Stimulated activated CD4-positive, alpha-beta T cell treated with anti-CD3 and anti-CD28 coated beads, Interleukin-12 subunit alpha, Interleukin-12 subunit beta, amount 100 ng/mL, for 4 hours (primary cell): ENCODE data around the gene TRAPPC14.

Source experiments
- DNase-seq: peaks from one replicate; pipeline ENCODE4 v3.0.0-alpha.2; 2020

Gene TRAPPC14

GRCh38 chr7:100171840-100172239 is 13.3 kb upstream of the TRAPPC14 start:
- DNase-seq, result no peak

DNA sequence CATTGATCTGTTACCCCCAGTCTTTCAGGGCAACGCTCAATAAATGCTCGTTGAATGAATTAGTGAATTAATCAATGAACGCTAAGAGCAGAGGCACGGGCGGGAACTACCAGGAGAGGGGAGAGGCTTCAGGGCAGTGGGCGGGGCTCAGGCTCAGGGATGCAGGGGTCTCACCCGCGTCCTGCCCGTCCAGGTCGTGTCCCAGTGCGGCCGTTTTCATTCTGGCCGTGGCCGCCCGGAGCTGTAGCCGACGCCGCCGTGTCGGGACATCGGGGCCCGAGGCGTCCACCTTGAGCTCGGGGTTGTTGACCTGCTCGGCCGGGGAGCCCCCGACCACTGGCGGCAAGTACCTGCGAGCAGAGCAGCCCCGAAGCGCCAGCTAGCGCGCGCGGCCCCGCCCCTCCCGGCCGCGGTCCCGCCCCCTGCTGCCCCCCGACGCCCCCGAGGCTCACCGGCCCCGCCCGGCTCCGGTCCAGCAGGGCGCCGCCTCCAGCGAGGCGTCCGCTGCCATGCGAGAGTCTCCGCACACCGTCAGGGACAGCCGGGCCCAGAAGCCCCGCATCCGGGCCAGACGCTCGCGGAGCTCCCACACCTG is 12.7 kb upstream of the TRAPPC14 start:
- DNase-seq, result no peak

GRCh38 chr7:100170101-100170897 is 11.8 kb upstream of the TRAPPC14 start:
- DNase-seq, result no peak

GRCh38 chr7:100169147-100169850 is 10.8 kb upstream of the TRAPPC14 start:
- DNase-seq, result no peak

DNA sequence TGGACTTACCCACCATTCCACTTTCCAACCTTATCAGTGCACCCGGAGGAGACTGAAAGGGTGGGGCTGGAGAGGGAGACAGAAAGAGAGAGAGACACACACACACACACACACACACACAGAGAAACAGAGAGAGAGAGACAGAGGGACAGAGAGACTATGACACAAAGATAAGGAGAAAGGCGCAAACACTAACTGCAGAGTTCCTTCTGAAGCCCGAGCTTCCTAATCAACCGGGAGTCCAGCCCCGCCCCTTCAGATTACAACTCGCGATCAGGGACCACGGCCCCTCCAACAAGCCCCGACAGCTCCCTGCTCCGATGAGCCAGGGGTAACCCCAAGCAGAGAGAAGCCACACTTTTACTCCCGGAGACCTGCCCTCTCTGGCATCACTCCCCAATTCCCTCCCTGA is 9.4 kb upstream of the TRAPPC14 start:
- no peak for DNase-seq

DNA sequence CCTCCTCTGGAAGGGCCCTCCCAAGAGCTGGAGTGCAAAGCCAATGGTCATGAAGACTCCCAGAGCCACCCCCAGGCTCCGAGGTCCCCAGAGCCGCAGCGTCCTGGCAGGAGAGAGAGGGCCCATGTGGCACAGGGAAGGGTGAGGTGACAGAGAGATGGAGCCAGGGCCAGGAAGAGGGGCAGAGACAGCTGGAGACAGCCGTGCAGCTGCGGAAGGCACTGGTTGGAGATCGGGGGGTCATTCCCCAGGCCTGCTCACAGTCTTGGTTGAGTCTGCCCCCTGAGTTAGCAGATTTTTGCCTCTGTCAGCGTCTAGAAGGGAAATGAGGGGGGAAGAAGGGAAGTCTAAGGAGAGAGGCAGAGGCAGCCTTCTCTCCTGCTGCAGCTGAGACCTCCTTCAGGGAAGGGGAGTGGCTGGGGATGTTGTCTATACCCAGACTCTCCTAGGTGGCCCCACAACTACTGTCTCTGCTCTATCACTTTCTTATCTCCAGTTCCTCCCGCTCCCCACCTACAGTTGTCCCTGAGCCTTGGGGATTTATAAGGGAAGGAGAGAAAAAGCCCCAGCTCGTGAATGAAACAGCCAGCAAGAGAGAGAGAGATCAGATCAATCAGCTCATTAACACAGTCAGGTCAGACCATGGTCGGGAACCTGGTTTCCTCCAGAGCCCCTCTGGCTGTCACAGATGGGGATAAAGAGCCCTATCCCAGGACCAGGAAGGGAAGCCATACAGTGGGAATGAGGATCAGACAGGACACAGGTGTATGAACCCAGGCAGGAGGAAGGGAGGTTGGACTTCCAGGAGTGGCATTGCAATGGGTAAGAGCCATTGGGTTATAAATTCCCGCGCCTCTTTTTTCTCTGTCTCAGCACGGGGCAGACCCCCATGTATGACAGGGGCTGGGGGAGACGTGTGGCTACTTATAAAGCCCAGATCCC is 8.7 kb upstream of the TRAPPC14 start:
- DNase-seq, result no peak

DNA sequence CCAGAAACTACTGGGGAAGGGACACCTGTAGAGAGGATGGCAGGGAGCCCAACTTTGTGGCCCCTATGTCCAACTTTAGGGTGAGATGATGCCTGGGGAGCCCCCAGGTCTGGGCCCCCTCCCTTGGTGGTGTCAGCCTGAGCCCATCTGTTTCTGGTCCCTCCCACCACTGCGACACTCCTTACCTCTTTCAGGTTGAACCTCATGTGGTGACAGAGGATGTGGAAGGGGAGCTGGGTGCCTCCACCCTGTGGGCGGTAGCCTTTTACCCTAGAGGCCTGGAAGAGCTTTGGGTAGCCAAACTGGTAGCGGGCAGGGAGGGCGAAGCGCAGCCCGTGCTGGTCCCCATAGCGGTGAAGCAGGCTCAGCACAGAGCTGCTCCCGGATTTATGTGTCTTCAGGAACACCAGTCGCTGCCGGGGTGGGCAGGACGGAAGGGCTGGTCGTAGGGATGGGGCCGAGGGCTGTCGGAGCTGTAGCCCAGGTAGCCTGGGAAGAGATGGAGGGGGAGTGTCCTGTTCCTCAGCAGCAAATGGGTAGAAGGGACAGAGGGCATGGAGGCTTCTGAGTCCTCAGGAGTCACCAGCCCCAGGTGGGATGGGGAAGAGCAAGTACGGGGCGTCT is 7.9 kb upstream of the TRAPPC14 start:
- DNase-seq, result no peak

- DNase-seq, result no peak
These were observed 5.3 kb upstream of the TRAPPC14 start for GRCh38 chr7:100163871-100164270.

DNA sequence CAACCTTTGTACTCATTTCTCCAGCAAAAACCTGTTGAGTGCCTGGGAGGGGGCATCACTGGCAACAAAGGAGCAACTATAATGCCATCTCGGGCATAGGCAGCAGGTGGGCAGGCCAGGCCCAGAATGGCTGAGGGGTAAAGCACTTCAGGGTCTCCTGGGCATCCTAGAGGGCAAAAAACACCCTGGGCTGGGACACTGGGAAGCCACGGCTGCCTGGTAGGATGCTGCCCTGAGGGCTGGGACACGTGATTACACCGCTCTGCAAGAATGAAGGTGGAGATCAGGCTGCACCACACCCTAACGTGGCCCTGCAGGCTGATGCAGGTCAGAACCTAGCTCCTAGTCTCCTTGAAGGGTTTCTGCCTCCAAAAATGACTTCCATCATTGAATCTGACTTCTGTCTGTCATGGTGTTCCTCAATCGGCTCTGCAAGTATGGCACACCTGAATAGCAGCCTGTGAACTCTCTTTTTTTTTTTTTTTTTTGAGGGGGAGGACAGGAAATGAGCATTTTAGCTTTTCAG is 4.5 kb upstream of the TRAPPC14 start:
- no peak for DNase-seq

DNA sequence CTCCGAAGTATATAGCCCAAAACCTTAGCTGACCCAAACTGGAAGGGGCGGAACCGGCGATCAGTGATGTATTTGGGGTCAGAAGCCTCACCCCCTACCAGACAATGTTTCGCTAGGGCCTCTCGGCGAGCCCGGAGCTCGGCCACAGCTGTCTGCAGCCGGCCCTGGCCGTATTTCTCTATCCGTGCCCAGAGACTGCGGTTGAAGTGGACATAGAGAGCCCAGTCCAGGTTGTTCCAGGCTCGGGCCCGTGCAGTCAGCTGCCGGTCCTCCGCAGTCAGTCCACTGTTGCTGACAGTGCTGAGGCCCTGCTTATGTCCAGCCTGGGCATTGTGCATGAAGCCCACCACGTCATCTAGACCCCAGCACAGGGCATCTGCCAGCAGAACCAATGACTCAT is 1.5 kb upstream of the TRAPPC14 start:
- no peak for DNase-seq

DNA sequence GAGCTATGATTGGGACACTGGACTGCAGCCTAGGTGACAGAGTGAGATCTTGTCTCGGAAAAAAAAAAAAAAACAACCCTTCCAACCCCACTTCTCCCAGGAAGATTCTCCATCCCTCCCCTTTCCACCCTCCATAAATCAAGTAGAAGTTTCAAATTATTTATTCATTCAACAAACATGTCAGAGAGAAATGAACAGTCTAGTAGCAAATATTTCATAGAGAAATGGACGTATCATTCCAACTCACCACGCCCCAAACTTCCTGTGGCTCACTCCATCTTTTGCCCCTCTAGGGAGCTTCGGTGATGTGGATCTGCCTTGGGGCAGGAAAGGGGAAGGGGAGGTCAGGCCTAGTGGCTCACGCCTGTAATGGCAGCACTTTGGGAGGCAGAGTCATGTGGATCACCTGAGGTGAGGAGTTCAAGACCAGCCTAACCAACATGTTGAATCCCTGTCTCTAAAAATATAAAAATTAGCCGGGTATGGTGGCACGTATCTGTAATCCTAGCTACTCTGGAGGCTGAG is 638 bp upstream of the TRAPPC14 start:
- no peak for DNase-seq

DNA sequence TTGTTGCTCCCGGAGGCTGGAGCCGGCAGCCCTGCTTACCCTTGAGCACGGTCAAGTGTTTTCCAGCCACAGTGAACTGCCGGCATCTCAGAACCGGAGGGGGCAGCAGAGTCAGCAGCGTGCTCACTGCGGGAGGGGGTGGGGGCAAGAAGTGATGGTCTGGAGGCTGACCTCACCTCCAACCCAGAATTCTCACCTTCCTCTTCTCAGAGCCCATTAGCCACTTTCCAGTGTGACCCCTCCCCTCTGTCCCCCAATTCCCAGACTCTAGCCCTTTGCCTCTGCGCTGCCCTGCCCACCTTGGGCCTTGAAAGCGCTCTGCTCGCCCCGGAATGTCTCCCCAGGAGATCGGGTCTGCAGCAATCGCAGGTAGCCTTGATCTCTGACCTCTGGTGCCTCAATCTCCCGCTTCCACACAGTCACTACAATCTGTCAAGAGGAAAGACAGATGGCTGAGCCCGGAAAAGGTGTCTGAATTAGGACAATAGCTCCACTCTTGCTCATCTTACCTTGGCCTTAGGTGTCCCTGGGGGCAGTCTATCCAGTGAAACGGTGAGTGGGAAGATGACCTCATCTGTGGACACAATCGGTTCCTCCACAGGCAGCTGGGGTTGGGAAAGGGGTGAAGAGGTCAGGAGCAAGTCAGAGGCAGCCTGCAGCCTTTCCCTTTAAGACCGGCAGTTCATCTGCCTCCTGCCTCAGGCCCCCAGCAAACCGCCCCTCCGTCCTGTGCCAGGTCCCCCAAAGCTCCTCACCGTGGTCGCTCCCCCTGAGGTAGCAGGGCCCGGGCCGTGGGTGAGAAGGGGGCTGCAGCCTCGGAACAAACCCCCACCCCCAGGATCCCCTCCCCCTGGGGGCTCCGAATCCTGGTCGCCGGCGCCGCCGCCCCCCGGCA is 942 bp downstream of the TRAPPC14 start:
- no peak for DNase-seq

GRCh38 chr7:100157069-100157333 is 1.5 kb downstream of the TRAPPC14 start:
- no peak for DNase-seq

DNA sequence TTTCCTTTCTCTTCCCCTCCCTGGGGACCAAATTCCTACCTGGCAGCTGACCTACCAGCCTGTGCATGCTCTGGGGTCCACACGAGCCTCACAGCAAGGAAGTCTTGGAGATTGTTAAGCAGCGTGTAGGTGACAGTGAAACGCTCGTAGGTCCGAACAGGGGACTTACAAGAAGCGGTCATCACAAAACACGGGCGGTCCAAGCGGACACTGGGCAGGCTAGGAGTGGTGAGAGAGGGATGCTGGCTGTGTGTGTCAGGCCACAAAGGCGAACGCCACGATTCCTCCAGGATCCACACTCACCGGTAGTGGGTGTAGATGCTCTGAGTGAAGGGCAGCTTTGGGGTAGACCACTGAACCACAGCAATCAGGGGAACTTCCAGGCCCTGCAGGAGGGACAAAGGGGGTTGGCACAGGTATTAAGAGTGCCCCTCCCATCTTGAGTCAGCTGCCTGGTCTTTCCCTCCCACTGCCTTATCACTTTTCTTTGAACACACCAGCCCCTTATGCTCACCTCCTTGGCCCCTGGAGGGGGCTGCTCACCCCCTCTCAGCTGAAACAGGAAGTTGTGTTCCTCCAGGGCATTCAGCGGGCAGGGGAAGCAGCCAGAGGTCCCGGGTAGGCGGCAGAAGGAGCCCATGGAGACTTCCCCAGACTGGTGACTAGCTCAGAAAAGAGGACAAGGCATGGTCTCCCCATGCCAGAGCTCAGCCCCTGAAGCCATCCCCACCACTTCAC is 2.0 kb downstream of the TRAPPC14 start:
- DNase-seq, result no peak

DNA sequence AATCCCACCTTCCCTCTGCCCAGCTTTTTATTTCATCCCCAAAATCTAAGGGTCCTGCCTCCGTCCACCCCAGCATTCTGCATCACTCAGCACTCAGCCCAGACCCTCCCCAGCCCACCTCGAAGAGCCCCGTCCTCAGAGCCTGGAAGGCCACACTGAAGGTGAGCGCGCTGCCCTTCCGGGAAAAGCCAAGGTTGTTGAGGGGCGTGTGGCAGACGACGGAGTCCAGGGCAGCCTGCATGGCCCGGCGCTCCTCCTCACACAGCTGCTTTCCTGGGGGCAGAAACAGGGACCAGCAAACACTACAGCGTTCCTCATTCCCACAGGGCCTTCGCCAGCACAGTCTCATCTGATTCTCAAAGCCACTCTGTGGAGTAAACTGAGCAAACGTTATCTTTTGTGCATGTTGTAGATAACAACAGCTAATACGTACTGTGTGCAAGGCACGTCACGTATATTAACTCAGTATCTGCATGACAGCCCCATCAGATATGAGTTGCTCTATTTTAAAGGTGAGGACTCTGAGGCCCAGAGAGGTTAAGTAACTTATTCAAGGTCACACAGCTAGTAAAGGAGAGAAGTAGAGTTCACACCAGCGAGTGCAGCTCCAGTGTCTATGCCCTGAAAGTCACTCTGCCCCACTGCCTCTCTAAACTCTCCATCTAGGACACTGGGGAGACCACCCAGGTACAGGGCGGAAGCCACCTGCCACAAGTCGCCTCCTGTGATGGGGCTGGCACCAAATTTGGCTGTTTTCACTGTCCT is 2.8 kb downstream of the TRAPPC14 start:
- DNase-seq, result no peak

DNA sequence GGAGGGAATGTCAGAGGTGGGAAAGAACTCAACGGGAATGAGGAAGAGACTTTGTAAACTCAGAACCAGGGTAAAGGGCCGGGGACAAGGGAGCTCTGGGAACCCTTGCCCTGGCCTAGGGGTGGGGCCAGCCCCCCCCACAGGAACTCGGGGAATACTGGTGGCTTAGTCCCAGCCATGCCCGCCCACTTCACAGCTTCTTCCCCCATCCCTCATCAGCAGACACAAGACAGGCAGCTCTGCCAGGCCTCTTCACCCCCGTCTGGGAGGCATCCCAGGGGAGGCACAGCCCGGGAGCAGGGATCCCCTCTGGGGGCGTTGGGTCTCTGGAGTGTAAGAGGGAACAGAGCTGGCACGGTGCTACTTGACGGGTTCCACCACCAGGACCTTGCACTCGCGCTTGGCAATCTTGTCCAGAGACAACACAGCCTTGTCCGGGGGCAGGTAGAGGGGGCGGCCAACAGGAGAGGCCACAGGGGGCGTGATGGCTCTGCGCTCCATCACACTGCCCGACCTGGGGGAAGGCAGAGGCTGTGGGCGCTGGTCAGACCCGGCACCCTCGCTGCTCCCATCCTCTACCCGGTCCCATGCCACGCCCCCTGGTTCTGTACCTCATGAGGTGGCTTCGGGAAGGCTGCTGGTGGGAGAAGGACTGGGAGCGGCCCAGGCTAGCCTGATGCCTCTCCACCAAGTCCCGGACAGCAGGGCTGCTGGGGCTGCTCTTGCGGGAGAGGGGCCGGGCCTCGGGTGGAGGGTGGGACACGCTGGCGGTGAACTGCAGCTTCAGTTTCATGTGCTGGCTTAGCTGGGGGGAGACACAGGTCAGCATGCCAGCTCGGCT is 3.7 kb downstream of the TRAPPC14 start:
- no peak for DNase-seq

GRCh38 chr7:100153708-100154535 is 4.6 kb downstream of the TRAPPC14 start:
- DNase-seq, result no peak
